HL-60 (cell line): Measurements from ENCODE around the gene EIPR1.

ENCODE experiments used
- CTCF ChIP-seq: IDR thresholded peaks from one replicate; pipeline ENCODE4 v1.5.1; 2011; ENCODE audit warnings: low read length, control low read depth, inconsistent platforms; ENCODE audit not compliant: insufficient read depth
- POLR2AphosphoS5 ChIP-seq: IDR thresholded peaks from 2 replicates; pipeline ENCODE4 v1.6.1; 2012; ENCODE audit warnings: low read depth
- REST ChIP-seq: IDR thresholded peaks from 2 replicates; pipeline ENCODE4 v1.6.1; 2012; ENCODE audit warnings: low read depth; ENCODE audit not compliant: insufficient replicate concordance

- TF ChIP-seq CTCF (no peak), POLR2AphosphoS5 (no peak), REST (no peak)
These were observed 116.1 kb downstream of the EIPR1 start for GRCh38 chr2:3261511-3261910.
